EH (cell line): ENCODE measurements around the gene NRF1.
"Not testable (repeated sequence)": the region's sequence is repeated elsewhere in the genome, so short reads cannot be mapped to it uniquely, and the experiment has no call there.

ENCODE experiments used
- DNase-seq: peaks from one replicate; pipeline ENCODE4 v3.0.0-alpha.2; 2015; ENCODE audit warnings: low read depth

The NRF1 gene

GRCh38 chr7:129649128-129649690 lies 37.7 kb downstream of the NRF1 start:
- no peak for DNase-seq

DNA sequence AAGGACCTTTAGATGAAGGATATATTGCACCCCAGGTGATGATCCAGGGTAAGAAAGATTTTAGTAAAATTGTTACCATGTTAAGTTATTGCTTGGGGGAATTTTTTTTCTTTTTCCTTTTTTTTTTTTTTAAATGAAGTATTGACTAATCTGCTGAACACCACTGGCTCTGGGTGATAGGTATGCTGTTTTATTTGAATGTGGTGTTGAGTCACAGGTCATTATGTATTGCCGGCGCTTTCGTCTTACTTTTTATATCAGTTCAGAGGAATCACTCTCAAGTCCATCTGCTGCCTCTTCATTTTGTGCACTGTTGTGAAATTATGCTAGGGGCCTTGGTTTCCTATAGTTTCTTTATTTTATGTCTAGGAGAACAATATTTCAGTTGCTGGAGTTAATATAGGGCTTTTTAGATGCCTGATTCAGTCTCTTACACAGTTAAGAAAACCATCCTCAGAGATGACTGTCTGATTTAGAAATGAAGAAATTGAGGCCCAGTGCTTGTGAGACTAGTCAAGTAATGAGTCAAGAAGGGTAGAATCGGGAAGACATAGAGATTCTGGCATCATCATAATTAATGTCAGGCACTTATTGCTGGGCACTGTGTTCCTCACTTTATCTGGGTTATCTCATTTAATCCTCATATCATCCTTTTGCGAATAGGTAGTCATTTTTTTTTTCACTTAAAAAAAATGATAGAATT lies 38.7 kb downstream of the NRF1 start:
- DNase-seq = no peak

GRCh38 chr7:129652914-129653313 lies 41.4 kb downstream of the NRF1 start:
- DNase-seq = no peak

GRCh38 chr7:129655811-129656210 lies 44.3 kb downstream of the NRF1 start:
- no peak for DNase-seq

- no peak for DNase-seq
Observed at GRCh38 chr7:129657363-129657762, 45.8 kb downstream of the NRF1 start.

- not testable (repeated sequence) for DNase-seq
Observed at GRCh38 chr7:129659907-129660306, 48.4 kb downstream of the NRF1 start.

GRCh38 chr7:129661645-129662182 lies 50.2 kb downstream of the NRF1 start:
- DNase-seq = no peak

GRCh38 chr7:129663240-129663639 lies 51.7 kb downstream of the NRF1 start:
- not testable (repeated sequence) for DNase-seq

GRCh38 chr7:129664029-129665012 lies 52.8 kb downstream of the NRF1 start:
- peak; percentile 77 for DNase-seq

- DNase-seq = peak; percentile 96
Observed at GRCh38 chr7:129665013-129665401, 53.5 kb downstream of the NRF1 start.

GRCh38 chr7:129667116-129667515 lies 55.6 kb downstream of the NRF1 start:
- no peak for DNase-seq

- no peak for DNase-seq
Observed at GRCh38 chr7:129667551-129667950, 56.0 kb downstream of the NRF1 start.

DNA sequence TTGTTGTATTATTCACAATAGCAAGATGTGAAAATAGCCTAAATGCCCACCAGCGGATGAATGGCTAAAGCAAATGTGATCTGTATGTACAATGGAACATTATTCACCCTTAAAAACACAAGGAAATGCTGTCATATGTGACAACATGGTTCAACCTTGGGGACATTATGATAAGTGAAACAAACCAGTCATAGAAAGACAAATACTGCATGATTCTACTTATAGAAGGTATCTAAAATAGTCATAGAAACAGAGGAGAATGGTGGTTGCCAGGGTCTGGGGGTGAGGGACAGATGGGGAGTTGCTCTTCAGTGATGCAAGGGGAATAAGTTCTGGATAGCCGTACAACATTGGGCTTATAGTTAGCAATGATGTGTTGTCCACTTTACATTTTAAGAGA lies 58.4 kb downstream of the NRF1 start:
- no peak for DNase-seq

- peak; percentile 51 for DNase-seq
Observed at GRCh38 chr7:129670656-129671055, 59.1 kb downstream of the NRF1 start.

- DNase-seq = no peak
Observed at GRCh38 chr7:129671266-129671665, 59.7 kb downstream of the NRF1 start.

DNA sequence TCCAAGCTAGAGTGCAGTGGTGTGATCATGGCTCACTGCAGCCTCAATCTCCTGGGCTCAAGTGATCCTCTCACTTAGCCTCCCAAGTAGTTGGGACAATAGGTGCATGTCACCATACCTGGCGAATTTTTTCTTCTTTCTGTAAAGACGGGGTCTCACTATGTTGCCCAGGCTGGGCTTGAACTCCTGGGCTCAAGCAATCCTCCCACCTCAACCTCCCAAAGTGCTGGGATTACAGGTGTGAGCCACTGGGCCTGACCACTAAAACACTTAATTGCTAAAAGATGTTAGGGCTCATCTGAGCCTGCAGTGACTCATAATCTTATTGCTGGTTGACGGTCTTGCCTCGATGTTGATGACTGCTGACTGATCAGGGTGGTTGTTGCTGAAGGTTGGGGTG lies 63.0 kb downstream of the NRF1 start:
- DNase-seq = not testable (repeated sequence)

GRCh38 chr7:129675521-129675920 lies 64.0 kb downstream of the NRF1 start:
- DNase-seq = no peak

DNA sequence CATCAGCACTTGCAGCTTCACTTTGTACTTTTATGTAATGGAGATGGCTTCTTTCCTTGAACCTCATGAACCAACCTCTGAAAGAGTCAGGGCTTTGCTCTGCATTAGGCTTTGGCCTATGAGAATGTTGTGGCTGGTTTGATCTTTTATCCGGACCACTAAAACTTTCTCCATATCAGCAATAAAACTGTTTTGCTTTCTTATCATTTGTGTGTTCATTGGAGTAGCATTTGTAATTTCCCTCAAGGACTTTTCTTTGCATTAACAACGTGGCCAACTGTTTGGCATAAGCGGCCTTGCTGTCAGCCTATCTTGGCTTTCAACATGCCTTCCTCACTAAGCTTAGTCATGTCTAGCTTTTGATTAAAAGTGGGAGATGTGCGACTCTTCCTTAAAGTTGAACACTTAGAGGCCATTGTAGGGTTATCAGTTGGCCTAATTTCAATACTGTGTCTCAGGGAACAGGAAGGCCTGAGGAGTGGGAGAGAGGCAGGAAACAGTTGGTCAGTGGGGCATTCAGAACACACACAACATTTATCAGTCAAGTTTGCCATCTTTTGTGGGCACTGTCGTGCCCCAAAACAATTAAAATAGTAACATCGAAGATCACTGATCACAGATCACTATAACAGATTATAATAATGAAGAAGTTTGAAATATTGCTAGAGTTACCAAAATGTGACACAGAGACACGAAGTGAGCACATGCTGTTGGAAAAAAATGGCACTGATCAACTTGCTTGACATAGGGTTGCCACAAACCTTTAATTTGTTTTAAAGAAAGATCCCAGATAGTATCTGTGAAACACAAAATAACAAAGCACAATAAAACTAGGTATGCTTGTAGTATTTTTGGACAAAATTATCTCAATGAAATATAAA lies 64.7 kb downstream of the NRF1 start:
- no peak for DNase-seq

DNA sequence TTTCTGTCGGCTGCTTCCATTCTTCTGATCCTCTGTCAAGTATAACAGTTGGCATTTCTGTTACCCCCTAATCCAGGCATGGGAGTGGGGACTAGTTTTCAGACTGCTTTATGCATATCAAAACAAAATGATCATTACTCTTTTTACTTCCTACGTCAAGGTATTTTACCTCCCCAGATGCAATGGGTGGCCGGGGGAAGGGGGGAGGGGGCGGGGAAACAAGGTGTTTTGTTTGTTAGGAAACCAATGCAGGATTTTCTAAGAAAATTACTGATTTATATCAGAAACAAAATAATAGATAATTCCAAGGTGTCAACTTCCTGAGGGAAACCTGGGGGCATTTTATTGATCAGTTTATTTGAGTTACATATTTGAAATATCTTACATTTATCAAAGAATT lies 66.3 kb downstream of the NRF1 start:
- no peak for DNase-seq

DNA sequence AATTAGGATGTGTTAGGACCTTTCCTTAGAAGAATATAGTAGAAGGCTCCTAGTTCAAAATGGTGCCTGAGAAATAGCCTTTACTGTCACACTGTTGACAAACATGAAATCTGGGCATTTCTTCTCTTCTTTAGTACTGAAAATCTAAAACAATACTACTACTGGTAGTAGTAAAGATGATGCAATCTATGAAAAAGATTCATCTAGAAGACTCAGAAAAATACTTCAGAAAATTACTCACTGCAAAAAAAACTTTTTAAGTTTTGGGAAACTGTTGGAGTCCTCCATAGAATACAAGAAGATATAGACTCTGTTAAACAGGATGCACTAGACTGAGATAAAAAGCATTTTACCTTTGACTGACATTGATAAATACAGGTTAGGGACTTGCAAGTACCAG lies 67.1 kb downstream of the NRF1 start:
- DNase-seq = no peak

DNA sequence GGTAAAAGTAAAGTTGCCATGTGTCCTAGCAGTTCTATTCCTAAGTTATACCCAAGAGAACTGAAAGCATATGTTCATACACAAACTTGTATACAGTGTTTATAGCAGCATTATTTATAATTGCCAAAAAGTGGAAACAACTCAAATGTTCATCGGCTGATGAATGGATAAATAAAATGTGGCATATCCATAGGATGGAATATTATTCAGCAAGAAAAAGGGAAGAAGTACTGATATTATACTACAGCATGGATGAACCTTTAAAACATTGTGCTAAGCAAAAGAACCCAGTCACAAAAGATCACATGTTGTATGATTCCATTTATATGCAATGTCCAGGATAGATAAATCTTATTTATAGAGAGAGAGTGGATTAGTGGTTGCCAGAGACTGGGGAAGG lies 68.9 kb downstream of the NRF1 start:
- no peak for DNase-seq

DNA sequence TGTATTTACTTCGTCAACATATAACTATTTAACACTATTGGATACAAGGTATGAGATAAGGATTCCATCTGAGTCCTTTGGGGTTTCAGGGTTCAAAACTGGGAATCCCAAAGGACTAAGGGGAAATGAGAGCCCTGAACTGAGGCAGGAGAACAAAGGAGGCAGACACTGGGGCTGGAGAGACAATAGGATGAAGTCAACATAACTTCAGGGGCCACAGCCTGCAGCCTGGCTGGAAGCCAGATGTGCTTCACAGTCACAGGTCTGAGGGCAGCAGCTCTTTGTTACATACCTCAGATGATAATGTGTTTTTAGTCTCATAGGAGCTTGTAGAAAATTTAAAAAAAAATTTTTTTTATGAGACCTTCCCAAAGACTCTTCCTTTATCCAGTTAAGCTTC lies 73.3 kb downstream of the NRF1 start:
- DNase-seq = no peak
